Small intestine (tissue), 7 donors: ENCODE measurements around the gene MAPK9. TPM values are rescaled to one million over a fixed set of nuclear protein-coding genes. Genes with fewer than 3 reads are reported as not detected.

Experiments used
- DNase-seq, 2 donors: peaks; one replicate each; pipeline versions ENCODE4 v3.0.0 to v3.0.0-alpha.2; 2013
- FAIRE-seq: peaks from 2 replicates; lab custom pipeline; 2012; peaks lifted over from hg19 to GRCh38; lab: Jason Lieb, UNC
- H3K27ac ChIP-seq, 3 donors: one replicate each; pipeline ENCODE4 v1.5.1; 2013; ENCODE audit warnings: low read length in 2 of 3, mild to moderate bottlenecking in 2 of 3, control low read depth in 1 of 3, inconsistent platforms in 1 of 3, low read depth in 1 of 3, moderate library complexity in 1 of 3
- H3K27me3 ChIP-seq, 3 donors: one replicate each; pipeline ENCODE4 v1.6.1; 2013; ENCODE audit warnings: low read length in 3 of 3, inconsistent platforms in 1 of 3; ENCODE audit not compliant: control insufficient read depth in 3 of 3, insufficient read depth in 3 of 3
- H3K36me3 ChIP-seq, 3 donors: one replicate each; pipeline ENCODE4 v1.6.1; 2013; ENCODE audit warnings: low read length in 3 of 3, inconsistent platforms in 1 of 3, low read depth in 1 of 3, mild to moderate bottlenecking in 1 of 3, moderate library complexity in 1 of 3; ENCODE audit not compliant: control insufficient read depth in 3 of 3, insufficient read depth in 2 of 3
- H3K4me1 ChIP-seq, 3 donors: one replicate each; pipeline ENCODE4 v1.6.1; 2013; ENCODE audit warnings: low read length in 2 of 3, inconsistent platforms in 1 of 3, low read depth in 1 of 3, mild to moderate bottlenecking in 1 of 3, moderate library complexity in 1 of 3; ENCODE audit not compliant: control insufficient read depth in 3 of 3, insufficient read depth in 2 of 3
- H3K4me3 ChIP-seq, 3 donors: one replicate each; pipeline ENCODE4 v1.5.1; 2013; ENCODE audit warnings: low read length in 3 of 3, control low read depth in 1 of 3, inconsistent platforms in 1 of 3, low read depth in 1 of 3, mild to moderate bottlenecking in 1 of 3, moderate library complexity in 1 of 3
- H3K9me3 ChIP-seq, 2 donors: one replicate each; pipeline ENCODE4 v1.6.1; 2013; ENCODE audit warnings: low read depth in 1 of 2, low read length in 1 of 2; ENCODE audit not compliant: control insufficient read depth in 2 of 2, insufficient read depth in 1 of 2
- WGBS, 3 donors: extraction: QIAGEN DNeasy Blood & Tissue Kit; methylation state at CpG; one replicate each; pipeline ENCODE4 v1.1.7; 2013; 5-methylcytosine and 5-hydroxymethylcytosine counted together
- polyA plus RNA-seq, 4 donors: library from polyadenylated mRNA; stranded (reverse) in 3 of 4; unstranded in 1 of 4; fragments of 200-250 nt in 3 of 4; fragments of 120-200 nt in 1 of 4; gene quantifications; one replicate each; pipeline versions ENCODE4 v1.2.1 to v1.2.3, GENCODE V29; 2013
- donor health status: healthy with polysubstance abuse.
- donor health status: control.
- donor health status: control.
- donor health status: Bipolar disorder and iron deficiency.
- donor health status: healthy.

Gene MAPK9
- polyA plus RNA-seq, 4 donors: 13.2 to 29.1 (median 16.1) TPM

GRCh38 chr5:180230017-180230416, 61.9 kb downstream of the MAPK9 start:
- peaks cover 0 to 4% (median 0%) of the 10 kb centered on the region in 3 donors for H3K4me1 ChIP-seq
- peaks cover 0 to 22% of the 10 kb centered on the region in 2 donors for H3K9me3 ChIP-seq
- H3K36me3 ChIP-seq: peaks cover 0 to 15% (median 2%) of the 10 kb centered on the region in 3 donors
- 88 to 93% (median 90%) methylated on average over 7 of the region's 7 CpGs for WGBS, 3 donors
- FAIRE-seq (no peak), DNase-seq (no peak)
- no peak overlapping the region for H3K27ac ChIP-seq
- H3K4me3 ChIP-seq: no peak overlapping the region
- H3K27me3 ChIP-seq: no peaks in the 10 kb centered on the region

DNA sequence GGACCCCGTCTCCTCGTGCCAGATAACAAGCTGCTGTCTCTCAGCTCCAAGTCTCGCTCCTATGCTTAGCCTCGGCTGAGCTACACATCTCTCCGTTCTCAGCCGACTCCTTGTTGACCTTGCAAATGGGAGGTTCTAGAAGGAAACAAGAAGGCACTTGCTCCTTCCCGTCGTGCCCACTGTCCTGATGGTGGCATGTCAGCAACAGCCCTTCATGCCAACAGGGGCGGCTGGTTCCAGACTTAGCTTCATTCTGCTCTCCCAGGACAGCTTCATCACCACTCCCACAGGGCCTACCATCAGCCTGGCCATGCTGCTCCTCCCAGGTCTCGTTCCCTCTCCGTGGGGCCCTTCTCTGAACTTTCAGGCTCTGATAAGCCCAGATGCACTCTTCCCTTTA, 69.8 kb downstream of the MAPK9 start:
- H3K27ac ChIP-seq: no peak overlapping the region
- H3K4me3 ChIP-seq: no peak overlapping the region
- H3K9me3 ChIP-seq: peaks cover 5 to 49% of the 10 kb centered on the region in 2 donors
- H3K36me3 ChIP-seq: peaks cover 0 to 6% (median 0%) of the 10 kb centered on the region in 3 donors
- H3K27me3 ChIP-seq: no peaks in the 10 kb centered on the region
- DNase-seq (no peak), FAIRE-seq (no peak)
- no peaks in the 10 kb centered on the region for H3K4me1 ChIP-seq
- 95 to 98% (median 95%) methylated on average over 11 of the region's 11 CpGs for WGBS, 3 donors

- Histone ChIP-seq H3K27me3 (no peaks in the 10 kb centered on the region), H3K27ac (no peak overlapping the region), H3K36me3 (no peaks in the 10 kb centered on the region), H3K9me3 (peaks cover 5 to 41% of the 10 kb centered on the region in 2 donors), H3K4me3 (no peak overlapping the region), H3K4me1 (no peaks in the 10 kb centered on the region)
- WGBS, 3 donors: 93 to 95% (median 95%) methylated on average over 5 of the region's 5 CpGs
- no peak for DNase-seq
- no peak for FAIRE-seq
These were observed 74.1 kb downstream of the MAPK9 start for GRCh38 chr5:180217797-180218196.

DNA sequence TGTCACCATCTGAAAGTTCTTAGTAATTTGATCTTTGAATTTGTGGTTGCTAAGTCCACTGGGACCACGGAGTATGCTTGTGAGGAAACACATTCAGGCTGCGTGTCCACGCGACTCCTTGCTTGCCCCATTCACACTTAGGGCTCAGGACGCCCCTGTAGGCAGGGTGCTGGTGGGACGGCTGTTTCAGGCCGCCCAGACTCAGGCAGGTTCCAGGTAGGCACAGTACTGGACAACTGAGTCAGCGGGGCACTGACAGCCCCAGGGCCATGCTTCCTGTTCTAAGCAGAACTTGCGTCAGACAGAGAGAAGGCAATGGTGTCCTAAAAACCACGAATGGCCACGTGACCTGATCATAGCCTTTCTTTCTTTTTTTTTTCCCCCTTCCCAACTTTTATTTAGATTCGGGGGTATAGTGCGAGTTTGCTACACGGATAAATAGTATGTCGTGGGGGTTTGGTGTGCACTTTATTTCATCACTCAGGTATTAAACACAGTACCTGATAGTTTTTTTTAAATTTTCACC, 75.2 kb downstream of the MAPK9 start:
- FAIRE-seq (no peak), DNase-seq (no peak)
- 91 to 93% (median 91%) methylated on average over 15 of the region's 15 CpGs for WGBS, 3 donors
- Histone ChIP-seq H3K4me3 (no peak overlapping the region), H3K36me3 (no peaks in the 10 kb centered on the region), H3K4me1 (no peaks in the 10 kb centered on the region), H3K27ac (no peak overlapping the region), H3K27me3 (no peaks in the 10 kb centered on the region), H3K9me3 (peaks cover 2 to 32% of the 10 kb centered on the region in 2 donors)

GRCh38 chr5:180215783-180216630, 75.9 kb downstream of the MAPK9 start:
- no peaks in the 10 kb centered on the region for H3K4me1 ChIP-seq
- no peak for DNase-seq
- H3K27me3 ChIP-seq: no peaks in the 10 kb centered on the region
- no peak for FAIRE-seq
- no peak overlapping the region for H3K4me3 ChIP-seq
- WGBS, 3 donors: 85 to 92% (median 88%) methylated on average over 34 of the region's 34 CpGs
- peaks cover 0 to 26% of the 10 kb centered on the region in 2 donors for H3K9me3 ChIP-seq
- no peaks in the 10 kb centered on the region for H3K36me3 ChIP-seq
- no peak overlapping the region for H3K27ac ChIP-seq

DNA sequence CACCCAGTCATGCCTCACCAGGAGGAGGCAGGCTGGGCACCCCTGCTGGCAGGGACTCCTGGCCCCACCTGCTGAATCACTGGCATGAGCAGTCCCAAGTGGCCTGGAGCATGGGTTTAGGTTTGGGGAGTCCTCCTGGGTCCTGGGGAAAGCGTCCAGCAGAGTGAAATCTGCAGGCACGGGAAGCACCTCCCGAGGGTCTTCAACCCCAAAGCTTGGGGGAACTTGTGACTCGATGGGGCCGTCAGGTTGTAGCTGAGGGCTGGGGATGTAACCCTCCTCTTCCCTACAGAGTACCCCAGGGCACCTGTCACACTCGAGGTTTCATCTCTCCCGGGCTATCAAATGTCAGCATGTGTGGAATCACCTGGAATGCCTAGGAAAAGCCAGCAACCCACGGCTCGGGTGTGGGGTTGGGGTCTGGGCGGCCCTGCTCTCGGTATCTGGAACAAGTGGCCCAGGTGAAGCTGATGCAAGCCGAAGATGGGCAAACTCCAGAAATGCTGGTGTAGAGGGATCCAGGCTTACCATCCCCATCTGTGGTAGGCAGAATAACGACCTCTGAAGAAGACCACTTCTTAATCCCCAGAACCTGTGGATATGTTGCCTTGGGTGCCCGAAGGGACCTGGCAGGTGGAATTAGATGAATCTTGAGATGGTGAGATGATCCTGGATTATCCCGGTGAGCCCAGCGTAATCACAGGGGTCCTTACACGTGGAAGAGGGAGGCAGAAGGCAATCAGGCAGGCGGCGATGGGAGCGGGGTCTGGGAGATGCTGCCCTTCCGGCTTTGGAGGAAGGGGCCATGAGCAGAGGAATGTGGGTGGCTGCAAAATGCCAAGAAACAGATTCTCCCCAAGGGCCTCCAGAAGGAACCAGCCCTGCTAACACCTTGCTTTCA, 76.8 kb downstream of the MAPK9 start:
- H3K27ac ChIP-seq: no peak overlapping the region
- no peak overlapping the region for H3K4me3 ChIP-seq
- DNase-seq (no peak), FAIRE-seq (no peak)
- H3K36me3 ChIP-seq: no peaks in the 10 kb centered on the region
- 90 to 92% (median 90%) methylated on average over 21 of the region's 21 CpGs for WGBS, 3 donors
- peaks cover 0 to 18% of the 10 kb centered on the region in 2 donors for H3K9me3 ChIP-seq
- no peaks in the 10 kb centered on the region for H3K27me3 ChIP-seq
- H3K4me1 ChIP-seq: no peaks in the 10 kb centered on the region

GRCh38 chr5:180213657-180214207, 78.2 kb downstream of the MAPK9 start:
- DNase-seq: no peak
- peaks cover 0 to 11% of the 10 kb centered on the region in 2 donors for H3K9me3 ChIP-seq
- H3K4me3 ChIP-seq: no peak overlapping the region
- no peaks in the 10 kb centered on the region for H3K4me1 ChIP-seq
- WGBS, 3 donors: 84 to 90% (median 89%) methylated on average over 5 of the region's 5 CpGs
- H3K27me3 ChIP-seq: no peaks in the 10 kb centered on the region
- no peak for FAIRE-seq
- no peak overlapping the region for H3K27ac ChIP-seq
- no peaks in the 10 kb centered on the region for H3K36me3 ChIP-seq

DNA sequence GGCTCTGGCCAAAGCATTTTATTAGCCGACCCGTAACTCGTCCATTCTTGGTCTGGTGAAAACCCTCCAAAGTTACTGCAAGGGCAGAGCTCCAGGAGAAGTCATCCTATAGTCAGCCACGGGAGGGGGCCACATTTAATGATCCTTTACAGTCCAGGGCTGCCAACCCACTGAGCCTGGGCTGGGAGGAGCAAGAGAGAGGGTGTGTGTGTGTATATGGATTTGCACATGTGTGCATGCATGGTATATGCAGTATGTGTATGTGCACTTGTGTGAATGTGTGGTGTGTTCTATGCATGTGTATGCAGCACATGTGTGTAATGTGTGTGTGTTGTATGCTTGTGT, 78.7 kb downstream of the MAPK9 start:
- H3K4me1 ChIP-seq: no peaks in the 10 kb centered on the region
- H3K9me3 ChIP-seq: peaks cover 0 to 11% of the 10 kb centered on the region in 2 donors
- no peak overlapping the region for H3K4me3 ChIP-seq
- DNase-seq: no peak
- no peaks in the 10 kb centered on the region for H3K36me3 ChIP-seq
- H3K27me3 ChIP-seq: peaks cover 0 to 3% (median 3%) of the 10 kb centered on the region in 3 donors
- 6 to 13% (median 10%) methylated on average over 4 of the region's 4 CpGs for WGBS, 3 donors
- H3K27ac ChIP-seq: no peak overlapping the region
- FAIRE-seq: no peak
